Measurements from ENCODE around the gene CNOT8.
"Not testable (repeated sequence)": the region's sequence is repeated elsewhere in the genome, so short reads cannot be mapped to it uniquely, and the experiment has no call there.

The CNOT8 gene

DNA sequence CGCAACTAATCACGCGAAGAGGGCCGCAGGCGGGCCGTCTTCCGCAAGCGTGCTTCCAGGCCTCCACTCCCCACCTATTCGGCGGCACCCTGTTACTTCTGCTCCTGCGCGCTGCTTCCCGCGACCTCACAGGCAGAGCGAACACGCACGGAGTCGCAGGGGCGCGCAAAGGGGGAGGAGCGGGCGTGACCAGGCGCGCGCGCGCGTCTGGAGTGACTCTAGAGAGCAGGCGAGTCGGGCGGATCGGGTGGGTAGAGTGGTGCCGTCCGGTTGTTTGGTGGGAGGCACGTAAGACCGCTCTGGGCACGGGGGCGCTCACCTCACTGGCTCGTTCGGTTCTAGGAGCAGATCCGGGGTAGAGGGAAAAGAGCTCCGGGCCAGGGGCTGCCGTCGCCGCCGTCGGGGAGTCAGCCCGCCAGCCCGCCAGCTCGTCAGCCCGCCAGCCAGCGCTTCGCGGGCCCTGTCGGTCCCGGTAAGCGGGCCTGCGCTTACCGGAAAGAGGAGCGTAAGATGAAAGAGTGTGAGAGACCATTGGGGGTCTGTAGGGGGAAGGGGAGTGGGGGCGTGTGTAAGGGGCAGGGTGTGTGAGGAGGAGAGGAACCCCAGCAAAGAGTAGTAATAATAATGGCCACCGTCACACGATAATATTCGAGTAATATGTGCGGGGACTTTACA, at the start of gene CNOT8:
Gene CNOT8, plus strand, starts transcription at position 331 of the 675 bp plus-strand sequence. CDS start 4,652 bp downstream, outside the sequence.
- peak; percentile 98 for DNase-seq

DNA sequence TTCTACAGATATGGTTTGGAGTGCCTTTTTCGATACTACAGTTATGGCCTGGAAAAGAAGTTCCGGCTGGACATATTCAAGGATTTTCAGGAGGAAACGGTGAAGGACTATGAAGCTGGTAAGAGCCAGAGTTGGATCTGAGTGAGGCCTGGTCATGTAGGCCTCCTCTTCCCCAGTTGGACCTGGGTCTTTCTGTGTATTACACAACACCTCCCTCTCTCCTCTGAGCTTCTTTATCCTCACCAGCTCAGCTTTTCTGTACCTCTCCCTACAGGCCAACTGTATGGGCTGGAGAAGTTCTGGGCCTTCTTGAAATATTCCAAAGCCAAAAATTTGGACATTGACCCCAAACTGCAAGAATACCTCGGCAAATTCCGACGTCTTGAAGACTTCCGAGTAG, 47.2 kb upstream of the CNOT8 start:
- no peak for DNase-seq

DNA sequence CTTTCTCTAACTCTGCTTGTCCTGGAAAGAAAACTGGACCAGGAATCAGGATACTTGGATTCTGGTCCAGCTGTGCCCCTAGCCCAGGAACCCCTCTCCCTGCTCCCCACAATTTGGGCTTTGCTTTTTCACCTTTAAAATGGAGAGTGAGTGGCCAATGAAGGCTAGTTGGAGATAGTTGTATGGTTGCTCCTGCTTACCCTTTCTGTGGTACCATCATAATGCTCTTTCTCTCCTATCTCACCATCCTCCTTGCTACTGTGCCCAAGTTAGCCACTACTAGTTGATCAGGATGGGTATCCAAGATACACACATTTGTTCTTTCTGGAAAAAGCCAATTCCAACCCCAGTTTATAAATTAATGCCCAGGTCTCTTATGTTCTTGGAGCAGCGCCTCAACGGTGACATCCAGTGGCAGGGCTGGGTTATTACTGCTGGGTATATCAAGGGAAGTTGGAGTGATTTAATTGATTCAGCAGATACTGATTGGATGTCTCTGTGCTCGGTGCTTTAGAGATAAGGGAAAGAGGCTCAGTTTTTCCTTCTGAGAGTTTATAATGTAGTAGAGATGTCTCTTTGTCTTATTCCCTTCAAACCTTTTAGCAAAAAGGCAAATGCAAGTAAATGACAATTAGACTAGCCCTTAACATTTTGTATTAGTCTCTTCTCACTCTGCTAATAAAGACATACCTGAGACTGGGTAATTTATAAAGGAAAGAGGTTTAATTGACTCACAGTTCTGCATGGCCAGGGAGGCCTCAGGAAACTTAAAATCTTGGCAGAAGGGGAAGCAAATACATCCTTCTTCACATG, 46.6 kb upstream of the CNOT8 start:
- DNase-seq = peak; percentile 74

DNA sequence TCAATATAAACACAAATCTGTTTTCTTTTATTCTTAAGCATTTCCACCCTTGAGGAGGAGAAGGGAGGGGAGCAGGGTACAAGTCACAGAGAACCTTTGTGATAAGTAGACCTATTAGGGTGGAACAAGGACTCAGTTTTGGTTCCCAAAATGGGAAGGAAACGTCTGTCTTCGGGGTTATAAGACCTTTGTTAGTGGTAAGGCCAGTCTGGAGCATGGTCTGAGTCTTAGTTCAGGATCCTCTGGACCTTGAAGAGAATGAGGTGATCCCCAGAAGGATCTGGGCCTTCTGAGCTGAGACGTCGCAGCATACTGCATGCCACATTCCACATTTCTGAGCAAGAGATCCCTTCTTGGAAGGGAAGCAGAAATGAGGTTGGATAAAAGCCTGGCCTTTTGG, 45.3 kb upstream of the CNOT8 start:
- no peak for DNase-seq

DNA sequence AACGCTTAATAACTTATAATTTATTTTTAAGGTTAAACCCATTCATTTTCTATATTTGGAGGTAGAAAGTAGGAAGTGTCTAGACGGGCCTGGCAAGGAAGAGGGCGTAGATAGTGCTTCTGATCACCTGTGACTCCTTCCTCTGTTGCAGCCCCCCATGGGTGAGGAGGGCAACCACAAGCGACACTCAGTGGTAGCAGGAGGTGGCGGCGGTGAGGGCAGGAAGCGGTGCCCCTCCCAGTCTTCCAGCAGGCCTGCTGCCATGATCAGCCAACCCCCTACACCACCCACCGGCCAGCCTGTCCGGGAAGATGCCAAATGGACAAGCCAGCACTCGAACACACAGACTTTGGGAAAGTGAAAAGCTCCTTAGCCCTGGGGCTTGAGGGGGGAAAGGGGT, 44.7 kb upstream of the CNOT8 start:
- DNase-seq = peak; percentile 50

DNA sequence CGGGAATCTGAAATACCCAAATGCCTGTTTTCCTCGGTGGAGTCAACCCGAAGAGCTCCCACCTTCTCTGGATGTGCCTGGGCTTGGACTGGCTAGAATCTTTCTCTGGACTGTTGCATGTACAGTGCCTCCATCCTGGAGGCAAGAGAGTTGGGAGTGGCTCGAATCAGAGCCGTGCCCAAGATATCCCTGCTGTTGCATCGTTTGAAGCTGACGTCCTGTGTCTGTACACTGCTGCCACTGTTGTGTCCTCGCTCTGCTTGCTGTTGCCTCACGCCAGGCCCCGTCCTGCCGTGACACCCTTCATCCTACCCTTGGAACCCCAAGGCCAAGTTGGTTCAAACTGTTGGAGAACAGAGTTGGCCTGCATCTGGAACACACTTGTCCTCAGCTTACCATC, 43.4 kb upstream of the CNOT8 start:
- no peak for DNase-seq

DNA sequence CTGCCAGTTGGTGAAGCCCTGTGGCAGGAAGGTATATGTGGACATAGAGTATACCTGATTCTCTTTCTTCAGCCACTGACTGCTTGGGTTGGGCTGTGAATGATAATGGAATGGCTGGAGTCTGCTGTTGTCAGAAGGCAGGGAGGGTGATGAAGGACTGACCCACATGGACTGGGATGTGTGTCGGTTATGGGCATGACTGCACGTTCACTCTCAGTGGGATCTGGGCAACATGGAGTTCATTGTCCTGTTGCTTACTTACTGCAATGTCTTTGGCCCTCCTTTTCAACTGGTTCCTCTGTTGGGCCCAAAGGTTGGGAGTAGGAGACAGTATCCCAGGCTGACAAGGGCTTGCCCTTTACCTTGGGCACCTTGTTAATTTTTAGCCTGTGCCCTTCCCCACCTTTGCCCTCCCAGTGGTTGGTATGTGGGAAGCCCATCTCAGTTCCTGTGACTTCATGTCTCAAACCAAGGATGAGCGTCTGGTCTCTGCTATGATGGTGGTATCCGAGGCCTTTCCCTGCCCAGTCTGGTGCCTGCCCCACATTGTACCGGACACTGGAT, 42.7 kb upstream of the CNOT8 start:
- no peak for DNase-seq

DNA sequence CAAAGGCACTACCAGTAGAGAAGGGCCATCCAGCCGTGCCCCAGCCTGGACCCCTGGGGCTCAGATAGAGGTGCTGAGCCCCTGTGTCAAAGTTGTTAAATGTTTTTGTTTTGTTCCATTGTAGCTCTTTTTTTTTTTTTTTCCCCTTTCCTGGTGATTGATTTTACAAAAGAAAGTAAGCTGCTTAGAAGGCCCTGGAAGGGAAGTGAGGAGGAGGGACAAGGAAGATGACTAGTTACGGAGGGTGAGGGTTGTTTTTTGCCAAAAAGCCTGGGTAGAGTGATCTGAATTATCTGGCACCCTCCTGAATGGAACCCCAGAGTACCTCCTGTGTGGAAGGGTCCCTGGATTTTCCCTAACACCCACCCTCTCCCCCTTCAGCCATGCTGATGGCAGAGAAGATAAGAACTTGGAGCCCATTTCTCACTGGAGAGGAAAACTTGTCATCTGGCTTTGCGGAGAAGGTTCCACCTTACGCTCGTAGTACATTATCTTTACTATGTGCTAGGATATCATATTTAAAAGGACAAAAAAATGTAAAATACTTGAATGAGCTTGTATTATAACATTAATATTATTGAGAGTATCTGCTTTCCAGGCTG, 41.4 kb upstream of the CNOT8 start:
- no peak for DNase-seq

DNA sequence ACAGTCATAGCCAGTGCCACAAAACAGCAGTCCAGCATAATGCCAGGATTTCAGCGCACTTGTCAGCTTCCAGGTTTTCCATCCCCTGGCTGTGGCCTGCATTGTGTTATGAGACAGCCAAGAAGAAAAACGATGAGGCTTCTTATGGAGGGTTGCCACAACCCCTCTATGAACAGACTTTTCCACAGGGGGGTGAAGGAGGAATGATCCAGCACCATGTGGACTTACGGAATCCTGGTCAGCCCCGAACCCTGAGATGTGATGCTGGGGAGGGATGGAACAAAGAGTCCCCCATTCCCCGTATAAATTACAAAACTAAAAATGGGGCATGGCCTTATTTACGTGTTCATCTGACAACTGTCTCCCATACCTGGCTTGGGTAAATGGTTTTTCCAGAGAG, 40.6 kb upstream of the CNOT8 start:
- no peak for DNase-seq

DNA sequence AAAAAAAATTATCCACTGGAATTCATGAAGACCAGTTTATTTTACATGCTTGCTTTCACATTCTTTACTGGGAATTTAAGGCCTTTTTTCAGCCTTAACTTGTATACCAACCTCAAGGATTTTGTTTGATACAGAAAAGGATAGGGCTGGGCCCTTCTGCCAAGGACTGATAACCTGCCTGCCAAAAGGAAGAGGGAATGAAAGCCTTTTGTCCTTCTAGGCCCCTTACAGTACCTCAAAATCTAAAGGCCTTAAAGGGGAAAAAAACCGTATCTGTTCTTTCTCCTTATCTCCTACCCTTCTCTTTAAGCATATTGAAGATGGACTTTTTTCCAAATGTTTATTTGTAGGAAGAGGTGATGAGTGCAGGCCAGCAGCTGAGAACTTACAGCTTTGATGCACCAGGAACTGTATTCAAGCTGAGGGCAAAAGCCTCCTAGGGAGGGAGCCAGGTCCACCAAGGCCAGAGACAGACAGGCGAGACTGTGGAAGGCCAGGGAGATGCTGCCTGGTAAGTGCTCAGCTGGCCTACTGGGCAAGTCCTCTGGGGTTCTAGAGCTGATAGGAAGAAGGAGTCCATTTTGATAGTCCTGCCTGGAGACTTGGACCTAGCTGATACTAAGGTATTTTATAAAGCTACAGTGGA, 39.8 kb upstream of the CNOT8 start:
- DNase-seq = no peak

DNA sequence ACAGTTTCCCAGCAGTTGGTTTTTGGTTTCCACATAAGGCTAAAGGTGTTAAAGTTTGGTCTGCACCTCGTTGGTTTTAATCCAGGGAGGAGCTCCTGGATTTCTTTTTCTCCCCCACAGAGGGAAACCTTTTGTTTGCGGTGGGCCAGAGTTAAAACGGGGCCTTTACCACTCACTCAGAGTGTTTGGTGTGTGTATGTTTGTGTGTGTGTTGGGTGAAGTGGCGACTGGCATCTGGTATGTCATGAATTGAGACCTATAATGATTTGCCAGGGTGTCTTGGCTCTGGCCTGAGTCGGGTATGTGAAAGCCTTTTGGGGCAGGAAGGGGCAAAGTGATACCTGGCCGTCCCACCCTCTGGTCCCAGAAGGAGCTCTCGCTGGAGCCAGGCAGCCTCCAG, 38.9 kb upstream of the CNOT8 start:
- no peak for DNase-seq

DNA sequence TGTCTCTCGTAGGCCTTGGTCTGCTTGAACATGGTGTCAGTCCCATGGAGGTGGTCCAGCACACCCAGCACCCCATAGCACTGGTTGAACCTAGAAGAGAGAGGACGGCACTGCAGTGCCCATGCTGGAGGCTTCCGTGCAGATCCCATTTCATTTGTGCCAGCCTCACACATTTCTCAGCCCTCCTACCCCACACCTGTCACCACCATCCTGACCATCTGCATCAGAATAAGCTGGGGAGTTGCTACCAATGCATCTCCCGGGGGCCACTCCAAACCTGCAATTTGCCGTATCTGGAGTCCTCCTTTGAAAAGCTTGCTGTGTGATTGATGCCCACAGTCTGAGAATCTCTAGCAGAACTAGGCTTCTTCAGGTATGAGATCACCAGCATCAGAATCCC, 38.0 kb upstream of the CNOT8 start:
- DNase-seq = no peak

DNA sequence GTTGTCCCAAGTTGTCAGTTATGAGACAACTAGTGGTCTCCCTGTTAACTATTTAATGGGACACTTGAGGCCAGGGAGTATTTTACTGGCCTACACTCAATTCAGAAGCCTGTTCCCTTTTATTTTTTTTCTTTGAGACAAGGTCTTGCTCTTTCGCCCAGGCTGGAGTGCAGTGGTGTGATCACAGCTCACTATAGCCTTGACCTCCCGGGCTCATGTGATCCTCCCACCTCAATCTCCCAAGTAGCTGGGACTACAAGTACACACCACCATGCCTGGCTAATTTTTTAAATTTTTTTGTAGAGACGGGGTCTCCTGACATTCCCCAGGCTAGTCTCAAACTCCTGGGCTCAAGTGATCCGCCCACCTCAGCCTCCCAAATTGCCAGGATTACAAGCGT, 35.5 kb upstream of the CNOT8 start:
- not testable (repeated sequence) for DNase-seq

DNA sequence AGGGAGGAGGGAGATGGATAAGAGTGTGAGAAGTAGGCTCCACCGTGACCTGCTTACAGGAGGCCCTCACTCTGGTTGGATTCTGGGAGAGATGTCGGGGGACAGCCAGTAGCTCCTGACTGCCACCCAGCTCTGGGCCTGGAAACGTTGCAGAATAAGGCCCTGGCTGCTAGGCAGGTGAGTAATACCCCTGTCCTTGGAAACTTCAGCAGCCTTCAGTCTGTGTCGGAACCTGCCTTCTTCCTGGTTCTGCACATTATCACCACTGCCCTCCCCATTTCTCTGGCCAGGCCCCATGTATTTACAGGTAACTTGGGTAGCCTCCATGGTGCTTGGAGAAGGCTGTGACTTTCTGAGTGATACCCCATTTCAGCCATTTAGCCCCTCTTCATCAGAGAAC, 34.8 kb upstream of the CNOT8 start:
- DNase-seq = no peak

DNA sequence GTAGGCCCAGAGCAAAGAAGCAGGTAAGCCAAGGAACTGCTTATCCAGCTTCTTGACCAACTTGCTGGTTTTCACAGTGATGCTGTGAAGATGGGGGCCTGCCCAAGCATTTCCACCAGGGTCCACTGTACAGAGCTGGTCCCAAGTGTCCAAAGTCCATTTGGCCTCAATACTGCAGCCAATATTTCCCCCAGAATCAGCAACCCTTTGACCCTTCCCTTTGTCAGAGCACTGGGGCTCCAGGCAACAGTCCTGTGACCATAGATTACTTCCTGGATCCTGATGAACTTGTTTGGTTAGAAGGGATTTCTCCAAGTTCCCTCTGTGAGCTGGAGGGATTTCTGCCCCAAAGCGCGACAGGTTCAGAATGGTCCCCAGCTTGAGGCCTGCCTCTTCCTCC, 34.4 kb upstream of the CNOT8 start:
- DNase-seq = no peak

DNA sequence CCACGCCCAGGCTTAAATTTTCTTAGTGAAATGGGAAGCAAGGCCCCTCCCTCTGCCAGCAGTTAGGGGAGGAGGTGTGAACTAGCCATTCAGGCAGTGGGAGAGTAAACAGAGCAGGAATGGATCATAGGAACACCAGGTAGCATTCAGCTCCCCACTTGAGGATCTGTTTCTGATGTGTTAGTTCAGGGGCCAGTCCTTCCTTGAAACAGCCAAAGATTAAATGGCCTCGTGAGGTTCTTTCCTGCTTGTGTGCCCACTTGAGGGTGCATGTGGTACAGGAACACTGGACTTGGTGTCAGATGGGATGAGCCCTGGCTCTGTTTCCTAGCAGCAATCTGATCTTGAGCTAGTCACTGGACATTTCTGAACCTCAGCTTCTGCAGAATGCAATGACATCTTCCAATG, 29.2 kb upstream of the CNOT8 start:
- DNase-seq = no peak

DNA sequence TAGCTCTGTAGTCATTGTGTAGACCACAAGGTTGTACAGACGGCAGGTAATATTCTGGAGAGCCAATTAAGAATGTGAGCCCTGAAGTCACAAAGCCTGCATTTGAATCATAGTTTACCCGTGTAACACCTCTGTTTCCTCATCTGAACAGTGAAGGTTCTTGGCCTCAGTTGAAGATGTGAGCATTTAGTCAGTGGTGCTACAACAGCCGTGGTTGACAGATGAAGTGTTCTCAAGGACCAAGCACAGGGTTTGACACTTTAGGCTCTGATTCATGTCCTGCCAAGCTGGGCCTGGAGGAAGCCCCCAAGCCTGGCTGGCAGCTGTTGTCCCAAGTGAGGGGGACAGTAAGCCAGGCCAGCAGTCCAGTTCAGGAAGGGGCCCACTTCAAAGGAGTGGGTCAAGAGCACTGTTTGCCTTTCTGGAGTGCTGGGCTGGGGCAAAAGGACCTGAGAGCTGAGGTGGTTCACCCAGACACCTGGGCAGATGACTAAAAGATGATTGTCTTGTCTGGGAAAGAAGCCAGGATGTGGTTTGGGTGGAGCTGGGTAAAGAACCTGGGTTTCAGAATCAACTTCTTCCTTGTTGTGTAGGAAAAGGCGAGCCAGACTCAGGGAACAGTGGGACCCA, 28.7 kb upstream of the CNOT8 start:
- peak; percentile 46 for DNase-seq

DNA sequence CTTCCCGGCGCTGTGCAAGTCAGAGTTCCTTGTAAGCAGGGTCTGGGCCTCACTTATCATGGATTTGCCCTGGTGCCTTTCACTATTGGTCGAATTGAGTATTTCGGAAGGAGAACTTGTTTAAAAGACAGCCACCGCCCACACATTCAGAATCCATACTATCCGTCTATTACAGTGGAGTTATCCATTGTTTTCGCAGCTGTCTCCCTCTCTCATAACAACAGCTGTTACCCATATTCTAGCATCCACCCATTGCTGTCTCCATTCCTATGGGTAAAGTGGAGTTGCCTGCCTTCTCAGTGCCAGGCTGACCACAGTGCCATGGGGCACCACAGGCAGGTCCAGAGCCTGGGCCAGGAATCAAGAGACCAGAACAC, 28.2 kb upstream of the CNOT8 start:
- peak; percentile 28 for DNase-seq

DNA sequence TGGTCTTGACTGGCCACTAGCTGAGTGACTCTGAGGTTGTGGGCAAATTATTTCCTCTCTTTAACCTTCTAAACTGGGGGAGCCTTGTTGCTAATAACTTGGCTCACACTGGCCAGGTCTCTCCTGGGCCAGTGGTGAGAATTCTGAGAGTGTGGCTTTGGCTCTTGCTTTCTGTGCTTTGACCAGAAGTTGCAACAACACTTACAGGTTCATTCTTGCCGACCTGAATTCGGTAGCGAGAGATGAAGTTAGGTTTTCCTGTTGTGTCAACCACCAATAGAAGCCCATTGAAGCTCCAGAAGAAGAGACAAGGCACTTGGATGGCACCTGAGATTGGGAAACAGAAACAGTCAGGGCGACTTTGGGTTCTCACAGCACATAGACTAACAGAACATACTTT, 27.8 kb upstream of the CNOT8 start:
- DNase-seq = no peak

DNA sequence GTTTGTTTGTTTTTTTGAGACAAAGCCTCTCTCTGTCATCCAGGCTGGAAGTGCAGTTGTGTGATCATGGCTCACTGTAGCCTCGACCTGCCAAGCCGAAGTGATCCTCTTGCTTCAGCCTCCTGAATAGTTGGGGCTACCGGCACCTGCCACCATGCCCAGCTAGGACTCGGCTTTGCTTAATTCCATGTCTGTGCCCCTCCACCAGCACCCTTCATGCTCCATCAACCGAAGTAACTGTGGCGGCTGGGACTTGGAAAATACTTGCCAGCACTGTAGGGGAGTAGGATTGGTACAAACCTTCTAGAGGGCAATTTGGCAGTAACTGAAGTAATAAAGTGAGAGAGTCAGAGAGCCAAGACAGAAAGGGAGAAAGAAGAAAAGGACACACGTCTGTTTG, 27.0 kb upstream of the CNOT8 start:
- no peak for DNase-seq

DNA sequence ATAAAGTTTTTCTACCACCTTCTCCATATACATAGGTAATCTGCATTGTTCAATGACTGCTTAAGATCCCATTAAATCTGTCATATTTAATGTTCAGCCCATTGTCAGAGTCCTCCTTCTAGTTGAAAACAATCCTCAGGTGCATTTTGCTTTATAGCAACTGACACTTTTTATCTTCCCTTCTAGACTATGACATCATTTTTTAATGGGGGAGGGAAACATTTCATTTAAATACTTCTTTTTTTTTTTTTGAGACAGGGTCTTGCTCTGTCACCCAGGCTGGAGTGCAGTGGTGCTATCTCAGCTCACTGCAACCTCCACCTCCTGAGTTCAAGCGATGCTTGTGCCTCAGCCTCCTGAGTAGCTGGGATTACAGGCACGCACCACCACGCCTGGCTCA, 25.6 kb upstream of the CNOT8 start:
- DNase-seq = not testable (repeated sequence)

DNA sequence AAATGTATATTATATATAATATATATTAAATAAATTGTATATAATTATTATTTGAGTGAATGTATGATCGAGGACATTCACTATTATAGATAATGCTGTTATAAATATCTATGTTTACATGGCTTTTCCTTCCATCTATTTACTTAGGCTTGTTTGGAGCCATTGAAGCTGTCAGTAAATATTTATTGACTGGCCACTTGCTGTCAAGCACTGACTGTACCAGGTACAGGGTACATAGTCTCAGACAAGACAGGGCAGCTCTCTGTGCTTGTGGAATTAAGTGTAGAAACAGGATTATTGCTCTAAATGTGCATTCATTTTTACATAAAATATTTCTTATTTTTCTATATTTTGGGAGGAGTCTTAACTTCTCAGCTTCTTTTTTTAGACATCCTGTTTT, 24.4 kb upstream of the CNOT8 start:
- no peak for DNase-seq

DNA sequence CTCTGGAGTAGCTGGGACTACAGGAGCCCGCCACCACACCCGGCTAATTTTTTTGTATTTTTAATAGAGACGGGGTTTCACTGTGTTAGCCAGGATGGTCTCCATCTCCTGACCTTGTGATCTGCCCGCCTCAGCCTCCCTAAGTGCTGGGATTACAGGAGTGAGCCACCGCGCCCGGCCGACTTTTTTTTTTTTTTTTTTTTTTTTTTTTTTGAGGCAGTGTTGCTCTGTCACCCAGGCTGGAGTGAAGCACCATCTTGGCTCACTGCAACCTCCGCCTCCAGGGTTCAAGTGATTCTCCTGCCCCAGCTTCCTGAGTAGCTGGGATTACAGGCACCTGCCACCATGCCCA, 22.8 kb upstream of the CNOT8 start:
- not testable (repeated sequence) for DNase-seq

Data from activated T-cell treated with anti-CD3 and anti-CD28 coated beads, Interleukin-2, amount 50 U/mL, for 1 hour (primary cell).